ENCODE measurements around the gene CDKL1.

- TF ChIP-seq CTCF (IDR thresholded peaks at IDR 0.05; ENCODE audit: insufficient read depth, low read depth, low read length), result no peak
- TF ChIP-seq EZH2 (IDR thresholded peaks at IDR 0.05; ENCODE audit: insufficient read depth, low read length), result no peak
Observed at GRCh38 chr14:50344116-50344775, 52.4 kb downstream of the CDKL1 start.

Measured in astrocyte (in vitro differentiated cells and primary cell).